DOHH2 (cell line): Measurements from ENCODE around the gene GSTA2.

ENCODE experiments used
- CTCF ChIP-seq: fragments of 200-600 bp; sonication (generic); IDR thresholded peaks from one replicate; pipeline ENCODE4 v1.5.1; 2014; ENCODE audit warnings: antibody characterized with exemption, mild to moderate bottlenecking, low read depth, low read length; ENCODE audit not compliant: poor library complexity, severe bottlenecking
- EZH2phosphoT487 ChIP-seq: fragments of 200-600 bp; sonication (generic); IDR thresholded peaks from 2 replicates; pipeline ENCODE4 v1.6.1; 2017; ENCODE audit warnings: borderline replicate concordance, mild to moderate bottlenecking, antibody characterized with exemption, low read length, moderate library complexity, mixed read lengths

DNA sequence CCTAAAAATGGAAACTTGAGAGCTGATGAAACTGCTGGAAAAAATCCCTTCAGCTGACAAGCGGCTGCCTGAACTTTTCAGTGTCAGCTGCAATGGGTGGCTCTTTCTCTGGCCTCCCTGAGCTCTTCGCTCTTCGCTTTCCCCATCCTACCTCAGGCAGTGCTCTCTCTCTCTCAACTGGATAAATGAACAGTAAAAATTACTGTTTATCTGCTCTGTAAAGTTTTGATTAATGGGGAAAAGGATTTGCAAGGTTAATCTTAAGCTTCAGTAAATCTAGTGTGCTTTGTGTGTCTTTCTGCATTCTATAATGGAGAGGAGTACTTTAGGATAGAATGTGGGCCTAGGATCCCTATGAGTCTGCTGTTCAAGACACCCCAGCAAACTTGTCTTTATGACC lies 57.3 kb downstream of the GSTA2 start:
- TF ChIP-seq CTCF (no peak), EZH2phosphoT487 (no peak)
